Renal cortex interstitium (tissue), 15 donors: ENCODE results near the gene TAAR9. TPM values are rescaled to one million over a fixed set of nuclear protein-coding genes. Genes with fewer than 3 reads are reported as not detected.

ENCODE experiments used
- DNase-seq, 11 donors: peaks; one replicate each; pipeline ENCODE4 v3.0.0-alpha.2; 2013; ENCODE audit warnings: low read depth in 9 of 11, low spot score in 4 of 11; ENCODE audit errors: extremely low read depth in 1 of 11
- long read RNA-seq, 16 experiments: transcript quantifications; one replicate each; lab custom pipeline, GENCODE V29; 2026
- polyA plus RNA-seq, 3 donors: library from polyadenylated mRNA; unstranded; fragments of 120-200 nt; gene quantifications; one replicate each; pipeline ENCODE4 v1.2.1, GENCODE V29; 2013; ENCODE audit not compliant: insufficient read length in 3 of 3

Gene TAAR9, protein sequence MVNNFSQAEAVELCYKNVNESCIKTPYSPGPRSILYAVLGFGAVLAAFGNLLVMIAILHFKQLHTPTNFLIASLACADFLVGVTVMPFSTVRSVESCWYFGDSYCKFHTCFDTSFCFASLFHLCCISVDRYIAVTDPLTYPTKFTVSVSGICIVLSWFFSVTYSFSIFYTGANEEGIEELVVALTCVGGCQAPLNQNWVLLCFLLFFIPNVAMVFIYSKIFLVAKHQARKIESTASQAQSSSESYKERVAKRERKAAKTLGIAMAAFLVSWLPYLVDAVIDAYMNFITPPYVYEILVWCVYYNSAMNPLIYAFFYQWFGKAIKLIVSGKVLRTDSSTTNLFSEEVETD
- not detected for polyA plus RNA-seq
- long read RNA-seq, donor 1, result 0 reads
- long read RNA-seq, donor 2, result 0 reads
- long read RNA-seq, donor 3, result 0 reads
- long read RNA-seq, donor 4, result 0 reads
- long read RNA-seq, donor 5, result 0 reads
- long read RNA-seq, donor 6, result 0 reads
- long read RNA-seq, donor 7, result 0 reads
- long read RNA-seq, donor 8, result 0 reads
- long read RNA-seq, donor 9, result 0 reads
- long read RNA-seq, donor 10, result 0 reads
- long read RNA-seq, donor 11, result 0 reads
- long read RNA-seq, donor 12, result 0 reads
- long read RNA-seq, donor 13, result 0 reads
- long read RNA-seq, donor 14, result 0 reads
- long read RNA-seq, donor 15, result 0 reads
- long read RNA-seq, donor 16, result 0 reads

- DNase-seq, result no peak
Observed at GRCh38 chr6:132537977-132538376, at the start of gene TAAR9. TAAR9 (plus strand) TSS chr6:132538277; CDS start chr6:132538290, 13 bp downstream.

DNA sequence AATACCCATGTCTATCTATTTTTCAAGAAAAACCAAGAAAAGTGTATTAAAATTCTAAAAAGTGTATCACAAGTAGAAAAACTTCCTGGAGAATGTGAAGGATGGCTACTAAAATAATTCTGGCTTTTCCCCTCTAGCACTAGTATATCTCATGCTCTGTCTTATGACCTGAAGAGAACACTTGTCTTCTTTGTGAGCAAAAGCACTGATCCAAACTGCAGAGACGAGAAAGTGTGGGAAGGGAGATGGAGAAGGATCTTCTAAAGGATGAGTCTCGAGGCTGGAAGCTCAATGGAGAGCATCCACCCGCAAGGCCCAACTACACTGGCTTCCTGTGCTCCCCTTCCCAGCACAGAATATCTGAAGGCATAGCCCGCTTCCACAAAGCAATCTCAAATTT lies 48.7 kb upstream of the TAAR9 start:
- DNase-seq, result no peak

GRCh38 chr6:132490024-132490423 lies 48.1 kb upstream of the TAAR9 start:
- no peak for DNase-seq

GRCh38 chr6:132490478-132491204 lies 47.4 kb upstream of the TAAR9 start:
- no peak for DNase-seq

- DNase-seq, result no peak
Observed at GRCh38 chr6:132491303-132491702, 46.8 kb upstream of the TAAR9 start.

DNA sequence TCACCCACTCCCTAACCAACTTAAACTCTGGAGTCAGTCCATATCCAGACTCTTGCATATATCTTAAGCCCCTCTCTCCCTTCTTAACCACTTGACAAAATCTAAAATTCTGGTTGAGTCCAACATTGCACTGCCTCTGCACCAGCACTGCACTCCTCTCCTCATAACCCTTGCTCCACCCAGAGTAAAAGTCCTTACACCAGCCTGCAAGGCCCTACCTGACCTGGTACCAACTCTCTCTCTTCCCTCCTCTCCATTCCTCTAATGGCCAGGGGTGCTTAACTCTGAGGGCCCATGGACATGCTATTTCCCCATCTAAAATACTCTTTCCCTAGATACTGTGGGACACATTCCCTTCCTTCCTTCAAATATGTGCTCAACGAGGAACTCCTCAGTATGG lies 46.2 kb upstream of the TAAR9 start:
- no peak for DNase-seq

- no peak for DNase-seq
Observed at GRCh38 chr6:132494954-132495353, 43.1 kb upstream of the TAAR9 start.

GRCh38 chr6:132495604-132496079 lies 42.4 kb upstream of the TAAR9 start:
- no peak for DNase-seq

DNA sequence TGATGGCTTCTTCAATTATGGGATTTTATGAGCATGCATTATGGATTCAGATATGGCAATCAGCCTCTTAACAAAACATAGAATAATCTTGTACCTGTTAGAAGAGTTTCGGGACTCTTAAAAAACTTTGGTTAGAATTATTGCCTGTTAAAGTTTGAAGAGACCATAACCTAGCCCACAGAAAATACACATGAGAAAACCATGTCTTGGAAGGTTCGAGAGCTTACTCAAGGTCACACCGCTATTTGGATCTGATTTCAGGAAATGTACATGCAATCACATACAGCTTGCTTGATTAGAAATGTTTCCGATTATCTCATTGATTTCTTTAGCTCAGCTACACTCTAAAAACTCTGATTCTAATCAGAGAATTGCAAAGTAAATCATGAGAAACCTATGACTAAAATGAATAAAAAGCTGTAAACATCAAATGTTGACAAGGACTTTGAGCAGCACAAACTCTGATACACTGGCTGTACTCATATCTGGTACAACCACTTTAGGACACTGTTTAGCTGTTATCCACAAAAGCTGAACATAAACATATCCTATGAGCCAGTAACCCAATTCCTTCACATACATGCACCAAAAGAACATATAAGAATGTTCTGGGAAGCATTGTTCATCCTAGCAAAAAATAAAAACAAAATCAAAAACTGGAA lies 41.4 kb upstream of the TAAR9 start:
- DNase-seq, result no peak

GRCh38 chr6:132498638-132499037 lies 39.4 kb upstream of the TAAR9 start:
- no peak for DNase-seq

GRCh38 chr6:132499757-132500156 lies 38.3 kb upstream of the TAAR9 start:
- no peak for DNase-seq

- DNase-seq, result no peak
Observed at GRCh38 chr6:132504757-132505156, 33.3 kb upstream of the TAAR9 start.

DNA sequence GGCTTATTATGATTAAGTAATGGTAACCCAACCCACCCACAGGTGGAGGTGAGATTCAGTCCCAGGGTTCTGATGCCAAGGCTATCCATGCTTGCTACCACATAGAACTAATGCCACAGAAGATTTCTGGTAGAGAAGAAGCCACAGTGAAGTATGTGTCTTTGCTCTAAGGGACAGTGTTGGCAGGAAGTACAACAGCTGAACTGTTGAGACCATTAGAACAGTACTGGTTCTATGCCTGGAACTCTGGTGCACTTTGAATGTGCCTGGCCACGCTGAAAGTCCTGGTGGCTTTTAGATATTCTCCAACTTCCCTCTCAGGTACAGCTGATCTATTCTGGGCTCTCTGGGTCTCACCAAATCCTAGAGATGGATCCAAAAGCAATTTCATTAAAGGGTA lies 32.9 kb upstream of the TAAR9 start:
- DNase-seq, result no peak

DNA sequence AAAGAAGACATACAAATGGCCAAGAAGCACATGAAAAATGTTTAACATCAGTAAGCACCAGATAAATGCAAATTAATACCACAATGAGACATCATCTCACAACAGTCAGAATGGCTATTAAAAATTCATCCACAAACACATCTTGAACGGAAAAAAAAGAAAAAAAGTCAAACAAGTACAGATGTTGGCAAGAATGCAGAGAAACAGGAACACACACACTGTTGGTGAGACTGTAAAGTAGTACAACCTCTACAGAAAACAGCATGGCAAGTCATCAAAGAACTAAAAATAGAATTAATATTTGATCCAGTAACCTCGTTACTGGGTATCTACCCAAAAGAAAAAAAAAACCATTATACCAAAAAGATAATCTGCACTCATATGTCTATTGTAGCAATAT lies 31.6 kb upstream of the TAAR9 start:
- DNase-seq, result no peak

DNA sequence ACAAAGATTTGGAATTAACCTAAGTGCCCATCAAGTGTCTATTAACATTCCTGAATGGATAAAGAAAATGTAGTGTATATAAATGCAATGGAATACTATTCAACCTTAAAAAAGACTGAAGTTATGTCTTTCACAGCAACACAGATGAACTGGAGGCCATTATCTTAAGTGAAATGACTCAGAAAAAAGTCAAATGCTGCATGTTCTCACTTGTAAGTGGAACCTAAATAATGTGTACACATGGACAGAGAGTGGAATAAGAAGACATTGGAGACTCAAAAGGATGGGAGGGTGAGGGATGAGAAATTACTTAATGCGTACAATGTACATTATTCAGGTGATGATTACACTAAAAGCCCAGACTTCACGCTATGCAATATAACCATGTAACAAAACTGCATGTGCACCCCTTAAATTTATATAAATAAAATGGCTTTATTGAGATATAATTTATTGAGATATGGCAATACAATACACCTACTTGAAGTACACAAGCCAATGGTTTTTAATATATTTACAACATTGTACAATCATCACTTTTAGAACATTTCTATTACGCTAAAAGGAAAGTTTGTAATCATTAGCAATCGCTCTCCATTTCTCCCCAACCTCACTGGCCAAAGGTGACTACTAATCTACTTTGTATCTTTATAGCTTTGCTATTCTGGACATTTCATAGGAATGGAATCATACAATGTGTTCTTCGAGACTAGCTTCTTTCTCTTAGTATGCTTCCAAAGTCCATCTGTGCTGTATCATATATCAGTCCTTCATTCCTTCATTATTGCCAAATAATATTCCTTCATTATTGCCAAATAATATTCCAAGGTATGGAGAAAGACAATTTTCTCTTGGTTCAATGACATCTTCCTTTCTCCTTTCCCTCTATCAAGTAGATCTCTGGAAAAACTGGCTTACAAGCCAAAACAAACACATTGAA lies 30.9 kb upstream of the TAAR9 start:
- no peak for DNase-seq

GRCh38 chr6:132511210-132511830 lies 26.8 kb upstream of the TAAR9 start:
- no peak for DNase-seq

DNA sequence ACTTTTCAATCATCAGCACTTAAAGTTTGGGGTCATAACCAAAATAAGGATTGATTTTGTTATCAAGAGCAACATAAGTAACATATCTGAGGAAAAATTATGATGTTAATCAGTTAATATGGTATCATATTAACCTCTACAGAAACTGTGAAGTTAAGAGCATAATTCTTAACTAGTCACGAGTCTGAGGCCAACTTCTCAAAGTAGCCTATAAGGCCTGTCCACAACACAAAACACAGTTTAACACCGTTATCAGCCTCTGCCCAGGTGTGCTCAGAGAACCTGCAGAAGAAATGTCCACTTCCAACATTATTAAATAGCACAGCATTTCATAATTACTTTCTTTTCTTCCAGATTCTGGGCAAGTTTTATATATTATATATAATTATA lies 26.3 kb upstream of the TAAR9 start:
- no peak for DNase-seq

DNA sequence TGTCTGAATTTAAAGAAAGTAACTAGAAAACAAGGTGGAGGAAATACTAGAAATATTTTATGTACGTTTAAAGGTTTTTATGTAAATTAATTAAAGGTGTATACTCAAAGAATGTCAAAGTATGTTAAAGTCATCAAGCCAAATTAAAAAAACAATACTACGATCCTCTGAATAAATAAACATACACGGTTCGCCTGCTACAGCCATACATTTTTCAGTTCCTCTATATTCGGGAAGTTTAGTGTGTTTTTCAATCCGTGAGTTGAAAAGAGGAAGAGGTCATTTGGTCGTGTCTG lies 25.8 kb upstream of the TAAR9 start:
- DNase-seq, result no peak
